Gastrocnemius medialis (tissue), 4 donors: ENCODE results near the gene TBCK. TPM values are rescaled to one million over a fixed set of nuclear protein-coding genes. Genes with fewer than 3 reads are reported as not detected.

Experiments
- ATAC-seq, 2 donors: fragments of 150-250 bp; one replicate each; pipeline ENCODE4 v1.9.1; 2016
- DNase-seq, 2 donors: peaks; one replicate each; pipeline ENCODE4 v3.0.0-alpha.2; 2019
- H3K27ac ChIP-seq, 4 donors: fragments of 200-600 bp; sonication (generic); 1 replicate in 1 of 4; 2 replicates in 3 of 4; pipeline ENCODE4 v1.5.1; 2016 to 2018; ENCODE audit warnings: mild to moderate bottlenecking in 2 of 4, moderate library complexity in 1 of 4
- H3K27me3 ChIP-seq, 3 donors: fragments of 200-600 bp; sonication (generic) in 2 of 3; 1 replicate in 1 of 3; 2 replicates in 2 of 3; pipeline versions ENCODE4 v1.5.1 to v1.6.0; 2016 to 2019; ENCODE audit warnings: mild to moderate bottlenecking in 1 of 3, moderate library complexity in 1 of 3
- H3K36me3 ChIP-seq, 2 donors: fragments of 200-600 bp; sonication (generic) in 1 of 2; one replicate each; pipeline ENCODE4 v1.5.1; 2017 to 2018
- H3K4me1 ChIP-seq, 2 donors: fragments of 200-600 bp; sonication (generic) in 1 of 2; one replicate each; pipeline ENCODE4 v1.5.1; 2016 to 2017; ENCODE audit warnings: mild to moderate bottlenecking in 2 of 2
- H3K4me3 ChIP-seq, 4 donors: fragments of 200-600 bp; sonication (generic) in 3 of 4; 1 replicate in 1 of 4; 2 replicates in 3 of 4; pipeline ENCODE4 v1.5.1; 2016 to 2019; ENCODE audit warnings: mild to moderate bottlenecking in 2 of 4
- H3K9me3 ChIP-seq, 3 donors: fragments of 200-600 bp; sonication (generic) in 2 of 3; 1 replicate in 1 of 3; 2 replicates in 2 of 3; pipeline ENCODE4 v1.5.1; 2016 to 2019
- POLR2A ChIP-seq, 2 donors: fragments of 450-650 bp; IDR thresholded peaks; one replicate each; pipeline ENCODE4 v1.6.1; 2017; ENCODE audit warnings: antibody characterized with exemption in 2 of 2, mild to moderate bottlenecking in 2 of 2, moderate library complexity in 2 of 2
- in situ Hi-C, 4 donors: fragments of 200-750 bp; cut with MboI; loops; one replicate each; pipeline versions ENCODE4 v1.15.0 to v1.8.0; 2017; ENCODE audit warnings: low sequenced_read_pairs in 4 of 4
- intact Hi-C: fragments of 100-400 bp; cut with DNase I; formaldehyde crosslinking; loops from one replicate; pipeline ENCODE4 v1.15.1; 2023; ENCODE audit warnings: low total_unique reads
- total RNA-seq, 4 donors: library from RNA; depleted of rRNA; stranded (reverse); fragments of >200 nt; gene quantifications; one replicate each; pipeline versions ENCODE4 v1.1.0 to v1.2.3, GENCODE V29; 2016
- TF ChIP-seq, protein P1 (sequence below), 5 experiments: fragments of 450-650 bp in 3 of 5; fragments of 200-600 bp in 2 of 5; sonication (generic) in 2 of 5; IDR thresholded peaks in 4 of 5; conservative IDR thresholded peaks in 1 of 5; 1 replicate in 4 of 5; 2 replicates in 1 of 5; pipeline ENCODE4 v1.5.1; 2016 to 2019; ENCODE audit warnings: antibody characterized with exemption in 5 of 5, mild to moderate bottlenecking in 3 of 5, moderate library complexity in 3 of 5

Gene TBCK
- total RNA-seq, 4 donors from 2014 or later: 8.1 to 17.7 (median 12.2) TPM

DNA sequence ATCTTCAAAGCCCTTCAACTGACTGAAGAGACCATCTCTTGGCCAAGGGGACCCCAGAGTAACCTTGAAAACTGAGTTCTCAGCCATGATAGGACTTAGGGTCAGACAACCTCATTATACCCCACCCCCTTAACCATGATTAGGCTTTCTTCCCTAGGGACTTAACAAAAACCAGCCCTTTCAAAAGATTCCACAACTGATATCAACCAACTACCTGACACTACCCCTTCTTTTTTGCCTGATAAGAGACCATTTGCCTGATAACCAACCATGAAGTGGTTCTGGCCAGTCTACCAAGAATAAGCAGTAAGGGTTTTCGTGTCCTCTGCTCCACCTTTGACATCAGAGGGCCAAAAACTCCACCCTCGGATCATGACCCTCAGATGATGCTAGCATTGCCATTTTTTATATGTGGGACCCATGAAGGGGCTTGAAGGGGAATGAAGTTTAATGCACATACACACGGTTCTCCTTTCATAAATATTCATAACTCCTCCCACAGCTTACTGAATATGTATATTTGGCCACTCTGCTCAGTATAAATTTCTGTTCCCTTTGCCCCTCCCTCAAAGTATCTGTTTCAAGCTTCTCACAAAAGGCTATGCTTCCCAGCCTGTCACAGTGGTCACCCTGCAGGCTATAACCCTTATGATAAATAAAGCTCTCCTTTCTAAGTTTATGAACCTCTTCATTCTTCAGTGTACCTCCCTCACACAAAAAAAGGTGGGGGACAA is 12.3 kb downstream of the TBCK start:
- TF ChIP-seq, protein P1, sequence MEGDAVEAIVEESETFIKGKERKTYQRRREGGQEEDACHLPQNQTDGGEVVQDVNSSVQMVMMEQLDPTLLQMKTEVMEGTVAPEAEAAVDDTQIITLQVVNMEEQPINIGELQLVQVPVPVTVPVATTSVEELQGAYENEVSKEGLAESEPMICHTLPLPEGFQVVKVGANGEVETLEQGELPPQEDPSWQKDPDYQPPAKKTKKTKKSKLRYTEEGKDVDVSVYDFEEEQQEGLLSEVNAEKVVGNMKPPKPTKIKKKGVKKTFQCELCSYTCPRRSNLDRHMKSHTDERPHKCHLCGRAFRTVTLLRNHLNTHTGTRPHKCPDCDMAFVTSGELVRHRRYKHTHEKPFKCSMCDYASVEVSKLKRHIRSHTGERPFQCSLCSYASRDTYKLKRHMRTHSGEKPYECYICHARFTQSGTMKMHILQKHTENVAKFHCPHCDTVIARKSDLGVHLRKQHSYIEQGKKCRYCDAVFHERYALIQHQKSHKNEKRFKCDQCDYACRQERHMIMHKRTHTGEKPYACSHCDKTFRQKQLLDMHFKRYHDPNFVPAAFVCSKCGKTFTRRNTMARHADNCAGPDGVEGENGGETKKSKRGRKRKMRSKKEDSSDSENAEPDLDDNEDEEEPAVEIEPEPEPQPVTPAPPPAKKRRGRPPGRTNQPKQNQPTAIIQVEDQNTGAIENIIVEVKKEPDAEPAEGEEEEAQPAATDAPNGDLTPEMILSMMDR (IDR thresholded peaks at IDR 0.05 in 4 of 5, conservative IDR thresholded peaks at IDR 0.05 in 1 of 5): no peak
- TF ChIP-seq POLR2A (IDR thresholded peaks at IDR 0.05): no peak
- in situ Hi-C loops (no loop called here), intact Hi-C loops (no loop called here)
- H3K9me3 ChIP-seq: no peaks in the 10 kb centered on the region
- DNase-seq: no peak
- no peak overlapping the region for H3K4me3 ChIP-seq
- no peak overlapping the region for H3K27ac ChIP-seq
- no peaks in the 10 kb centered on the region for H3K4me1 ChIP-seq
- H3K36me3 ChIP-seq: peaks cover 0 to 9% of the 10 kb centered on the region in 2 donors
- ATAC-seq: no peak
- no peaks in the 10 kb centered on the region for H3K27me3 ChIP-seq

DNA sequence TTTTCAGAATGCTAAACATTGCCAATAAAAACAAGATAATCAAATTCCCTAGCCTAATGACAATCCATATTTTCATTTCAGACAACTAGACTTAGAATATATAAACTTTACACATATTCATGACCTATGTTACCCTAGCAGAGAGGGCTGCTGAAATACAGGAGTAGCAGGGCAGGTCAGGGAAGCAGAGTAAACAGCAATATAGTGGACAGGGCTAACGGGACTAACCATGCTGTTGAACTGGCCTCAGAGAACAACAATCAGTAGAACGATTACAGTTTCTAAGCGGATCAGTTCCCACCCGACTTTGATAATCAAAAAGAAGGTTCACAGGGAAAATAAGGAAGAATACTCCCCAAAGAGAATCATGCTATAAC is 14.0 kb downstream of the TBCK start:
- in situ Hi-C loops (no loop called here), intact Hi-C loops (no loop called here)
- Histone ChIP-seq H3K27ac (no peak overlapping the region), H3K27me3 (no peaks in the 10 kb centered on the region), H3K36me3 (no peaks in the 10 kb centered on the region), H3K4me3 (no peak overlapping the region), H3K9me3 (no peaks in the 10 kb centered on the region), H3K4me1 (no peaks in the 10 kb centered on the region)
- no peak for DNase-seq
- ATAC-seq: no peak
- TF ChIP-seq POLR2A (IDR thresholded peaks at IDR 0.05): no peak
- TF ChIP-seq, protein P1 (IDR thresholded peaks at IDR 0.05 in 4 of 5, conservative IDR thresholded peaks at IDR 0.05 in 1 of 5): no peak

DNA sequence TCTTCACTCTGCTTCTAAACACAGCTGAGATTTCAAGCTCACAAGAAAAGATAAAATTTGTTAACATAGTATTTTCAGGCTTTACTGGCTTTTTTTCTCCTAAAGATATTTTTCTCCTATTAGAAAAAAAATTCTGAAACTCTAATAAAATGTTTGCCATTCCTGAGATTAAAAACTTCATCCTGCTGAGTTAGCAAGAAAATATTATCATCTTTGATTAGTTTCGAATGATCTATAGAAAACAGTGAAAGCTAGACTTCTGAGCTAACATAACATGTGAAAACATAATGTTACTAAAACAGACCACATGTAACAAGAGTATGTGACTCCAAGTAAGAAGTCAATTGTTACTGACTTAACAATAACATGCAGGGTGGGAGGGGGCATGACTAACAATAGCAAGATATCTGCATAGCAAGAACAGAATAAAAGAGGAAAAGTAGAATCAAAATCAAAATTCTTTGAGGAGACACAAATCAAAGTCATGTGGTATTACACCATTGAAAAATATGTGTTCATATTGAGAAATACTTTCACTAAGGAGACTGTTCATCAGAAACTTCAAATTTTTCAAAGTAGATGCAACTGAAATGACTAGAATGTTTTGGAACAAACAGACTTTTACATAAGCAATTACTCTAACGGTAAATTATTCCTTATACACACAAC is 14.5 kb downstream of the TBCK start:
- H3K9me3 ChIP-seq: no peaks in the 10 kb centered on the region
- intact Hi-C loops: no loop called here
- ATAC-seq: no peak
- H3K4me1 ChIP-seq: no peaks in the 10 kb centered on the region
- no peaks in the 10 kb centered on the region for H3K36me3 ChIP-seq
- no peak for DNase-seq
- no peak overlapping the region for H3K27ac ChIP-seq
- no peak overlapping the region for H3K4me3 ChIP-seq
- TF ChIP-seq, protein P1 (IDR thresholded peaks at IDR 0.05 in 4 of 5, conservative IDR thresholded peaks at IDR 0.05 in 1 of 5): no peak
- no peak for TF ChIP-seq POLR2A (IDR thresholded peaks at IDR 0.05)
- H3K27me3 ChIP-seq: no peaks in the 10 kb centered on the region
- in situ Hi-C loops: no loop called here

DNA sequence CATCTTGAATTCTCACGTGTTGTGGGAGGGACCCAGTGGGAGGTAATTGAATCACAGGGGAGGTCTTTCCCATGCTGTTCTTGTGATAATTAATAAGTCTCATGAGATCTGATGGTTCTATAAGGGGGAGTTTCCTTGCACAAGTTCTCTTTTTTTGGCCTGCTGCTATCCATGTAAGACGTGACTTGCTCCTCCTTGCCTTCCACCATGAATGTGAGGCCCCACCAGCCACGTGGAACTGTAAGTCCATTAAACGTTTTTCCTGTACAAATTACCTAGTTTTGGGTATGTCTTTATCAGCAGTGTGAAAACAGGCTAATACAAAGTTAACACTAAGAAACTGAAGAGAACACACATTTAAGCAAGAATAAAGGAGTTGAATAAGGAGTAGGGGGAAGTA is 16.0 kb downstream of the TBCK start:
- intact Hi-C loops: no loop called here
- in situ Hi-C loops: no loop called here
- TF ChIP-seq, protein P1 (IDR thresholded peaks at IDR 0.05 in 4 of 5, conservative IDR thresholded peaks at IDR 0.05 in 1 of 5): no peak
- TF ChIP-seq POLR2A (IDR thresholded peaks at IDR 0.05): no peak
- Histone ChIP-seq H3K27me3 (no peaks in the 10 kb centered on the region), H3K27ac (no peak overlapping the region), H3K4me1 (no peaks in the 10 kb centered on the region), H3K4me3 (no peak overlapping the region), H3K36me3 (peaks cover 0 to 6% of the 10 kb centered on the region in 2 donors), H3K9me3 (no peaks in the 10 kb centered on the region)
- no peak for ATAC-seq
- DNase-seq: no peak
